GM12878 (cell line): ENCODE results near the gene PLEKHO1. TPM values are rescaled to one million over a fixed set of nuclear protein-coding genes. Genes with fewer than 3 reads are reported as not detected.

Experiments
- BHLHE40 ChIP-seq, 2 experiments: fragments of 450-650 bp in 1 of 2; IDR thresholded peaks; 2 replicates each; pipeline ENCODE4 v1.6.1; 2011 to 2017; ENCODE audit warnings: low read depth in 2 of 2, borderline replicate concordance in 1 of 2, improper control_type of control experiment in 1 of 2, low read length in 1 of 2, mild to moderate bottlenecking in 1 of 2
- EED ChIP-seq: sonication (generic); IDR thresholded peaks from 2 replicates; pipeline ENCODE4 v1.6.1; 2016; ENCODE audit warnings: antibody characterized with exemption, low read depth
- ELK1 ChIP-seq: IDR thresholded peaks from 2 replicates; pipeline ENCODE4 v1.6.1; 2012; ENCODE audit warnings: low read depth, low read length, improper control_type of control experiment
- HDAC6 ChIP-seq: fragments of 200-600 bp; sonication (generic); IDR thresholded peaks from one replicate; pipeline ENCODE4 v1.8.0; 2017; ENCODE audit warnings: antibody characterized with exemption; ENCODE audit not compliant: unreplicated experiment
- IKZF1 ChIP-seq: fragments of 450-650 bp; conservative IDR thresholded peaks from 2 replicates; pipeline ENCODE4 v1.6.1; 2017; ENCODE audit warnings: antibody characterized with exemption, mild to moderate bottlenecking
- IRF3 ChIP-seq: fragments of 450-650 bp; IDR thresholded peaks from 2 replicates; pipeline ENCODE4 v1.6.1; 2014; ENCODE audit warnings: mild to moderate bottlenecking
- MTA2 ChIP-seq: fragments of 450-650 bp; IDR thresholded peaks from 2 replicates; pipeline ENCODE4 v1.6.1; 2016; ENCODE audit warnings: low read depth, mild to moderate bottlenecking, moderate library complexity
- MXI1 ChIP-seq: fragments of 150-350 bp; IDR thresholded peaks from 2 replicates; pipeline ENCODE4 v1.6.1; 2011; ENCODE audit warnings: low read depth, mild to moderate bottlenecking, inconsistent platforms, low read length, improper control_type of control experiment
- NFYB ChIP-seq: IDR thresholded peaks from 2 replicates; pipeline ENCODE4 v1.6.1; 2011; ENCODE audit warnings: low read depth, mild to moderate bottlenecking, low read length, improper control_type of control experiment, moderate library complexity; ENCODE audit not compliant: insufficient read depth
- NR2C1 ChIP-seq: fragments of 450-650 bp; IDR thresholded peaks from 2 replicates; pipeline ENCODE4 v1.6.1; 2017; ENCODE audit warnings: antibody characterized with exemption, mild to moderate bottlenecking, moderate library complexity
- POU2F2 ChIP-seq: IDR thresholded peaks from 3 replicates; pipeline ENCODE4 v1.6.1; 2011; ENCODE audit warnings: low read depth, mild to moderate bottlenecking, low read length, borderline replicate concordance
- SKIL ChIP-seq: fragments of 450-650 bp; IDR thresholded peaks from 2 replicates; pipeline ENCODE4 v1.6.1; 2017; ENCODE audit warnings: mild to moderate bottlenecking, low read depth, inconsistent platforms; ENCODE audit not compliant: poor library complexity, severe bottlenecking
- SPI1 ChIP-seq: IDR thresholded peaks from 2 replicates; pipeline ENCODE4 v1.6.1; 2011; ENCODE audit warnings: low read depth, mild to moderate bottlenecking, low read length, moderate library complexity, borderline replicate concordance; ENCODE audit not compliant: insufficient read depth
- SRF ChIP-seq, 2 experiments: IDR thresholded peaks; 2 replicates each; pipeline ENCODE4 v1.6.1; 2011; ENCODE audit warnings: low read depth in 2 of 2, low read length in 2 of 2, mild to moderate bottlenecking in 1 of 2, moderate library complexity in 1 of 2
- SUPT20H ChIP-seq: IDR thresholded peaks from 2 replicates; pipeline ENCODE4 v1.6.1; 2011; ENCODE audit warnings: low read depth, mild to moderate bottlenecking, low read length, moderate library complexity, borderline replicate concordance; ENCODE audit not compliant: control insufficient read depth
- TCF3 ChIP-seq: IDR thresholded peaks from 2 replicates; pipeline ENCODE4 v1.6.1; 2012; ENCODE audit warnings: low read depth, mild to moderate bottlenecking, low read length, borderline replicate concordance; ENCODE audit not compliant: insufficient read depth
- ZBTB11 ChIP-seq: fragments of 450-650 bp; formaldehyde crosslinking; IDR thresholded peaks from 2 replicates; pipeline ENCODE4 v1.5.0; 2022; ENCODE audit warnings: mild to moderate bottlenecking, missing genetic modification characterization
- ZNF687 ChIP-seq: fragments of 450-650 bp; IDR thresholded peaks from 2 replicates; pipeline ENCODE4 v1.6.1; 2017; ENCODE audit warnings: mild to moderate bottlenecking, moderate library complexity
- polyA plus RNA-seq, 11 experiments: library from polyadenylated mRNA; depleted of rRNA in 4 of 11; unstranded in 6 of 11; stranded (reverse) in 5 of 11; fragments of >200 nt; fragmentation: Nextera tagmentation in 4 of 11; fragmentation: Illumina TruSeq in 1 of 11; extraction: Ambion mirVana in 4 of 11; extraction: Trizol in 1 of 11; gene quantifications; 1 replicate in 1 of 11; 2 replicates in 10 of 11; pipeline versions ENCODE4 v1.2.1 to v1.2.3, GENCODE V29; 2011 to 2016; ENCODE audit warnings: inconsistent platforms in 2 of 11, missing spikeins in 2 of 11, low read depth in 1 of 11
- total RNA-seq, 4 experiments: library from RNA; depleted of rRNA in 3 of 4; stranded (reverse); fragments of >200 nt in 3 of 4; fragmentation: Illumina TruSeq in 1 of 4; extraction: Trizol in 1 of 4; gene quantifications; 2 replicates each; pipeline versions ENCODE4 v1.2.1 to v1.2.3, GENCODE V29; 2013 to 2021

The PLEKHO1 gene
- total and polyA plus RNA-seq, 10 of the 15 experiments (the other 5 are each of a cell fraction or from before 2014, with no cell fraction given): 5.3 to 184 (median 88.8) TPM

- TF ChIP-seq IKZF1: peak; percentile 54; the same call in 1 of the 2 replicates
- TF ChIP-seq BHLHE40 (IDR thresholded peaks at IDR 0.05; ENCODE audit: borderline replicate concordance in 1 of 2, low read depth in 2 of 2, low read length in 1 of 2): peak; percentile 12 to 14; a peak in 1 of 4 replicates
- TF ChIP-seq SPI1: peak; percentile 94
- TF ChIP-seq ZNF687: peak; percentile 72
- no peak for TF ChIP-seq ZBTB11 (CRISPR knock-in tag)
- peak; percentile 50 for TF ChIP-seq NR2C1
- TF ChIP-seq MTA2: peak; percentile 7; the same call in 1 of the 2 replicates
- no peak for TF ChIP-seq SKIL
- TF ChIP-seq POU2F2: peak; percentile 51; the same call in 2 of the 3 replicates
- TF ChIP-seq NFYB: no peak
- no peak for TF ChIP-seq EED
- TF ChIP-seq SRF (IDR thresholded peaks at IDR 0.05; ENCODE audit: low read depth in 2 of 2, low read length in 2 of 2): no peak
- no peak for TF ChIP-seq MXI1
- no peak for TF ChIP-seq TCF3
- no peak for TF ChIP-seq IRF3
- TF ChIP-seq HDAC6: no peak
- no peak for TF ChIP-seq SUPT20H
- TF ChIP-seq ELK1: no peak
Observed at GRCh38 chr1:150159550-150159949, 9.8 kb downstream of the PLEKHO1 start (continued).
